Measurements from ENCODE around the gene FKBP9. TPM values are rescaled to one million over a fixed set of nuclear protein-coding genes. Genes with fewer than 3 reads are reported as not detected.
"Not testable (repeated sequence)": the region's sequence is repeated elsewhere in the genome, so short reads cannot be mapped to it uniquely, and the experiment has no call there.

FKBP9 gene
- total and polyA plus RNA-seq, 2 donors (not counting 3 experiments of a cell fraction or from before 2014, with no cell fraction given): 88.7 to 124 TPM

DNA sequence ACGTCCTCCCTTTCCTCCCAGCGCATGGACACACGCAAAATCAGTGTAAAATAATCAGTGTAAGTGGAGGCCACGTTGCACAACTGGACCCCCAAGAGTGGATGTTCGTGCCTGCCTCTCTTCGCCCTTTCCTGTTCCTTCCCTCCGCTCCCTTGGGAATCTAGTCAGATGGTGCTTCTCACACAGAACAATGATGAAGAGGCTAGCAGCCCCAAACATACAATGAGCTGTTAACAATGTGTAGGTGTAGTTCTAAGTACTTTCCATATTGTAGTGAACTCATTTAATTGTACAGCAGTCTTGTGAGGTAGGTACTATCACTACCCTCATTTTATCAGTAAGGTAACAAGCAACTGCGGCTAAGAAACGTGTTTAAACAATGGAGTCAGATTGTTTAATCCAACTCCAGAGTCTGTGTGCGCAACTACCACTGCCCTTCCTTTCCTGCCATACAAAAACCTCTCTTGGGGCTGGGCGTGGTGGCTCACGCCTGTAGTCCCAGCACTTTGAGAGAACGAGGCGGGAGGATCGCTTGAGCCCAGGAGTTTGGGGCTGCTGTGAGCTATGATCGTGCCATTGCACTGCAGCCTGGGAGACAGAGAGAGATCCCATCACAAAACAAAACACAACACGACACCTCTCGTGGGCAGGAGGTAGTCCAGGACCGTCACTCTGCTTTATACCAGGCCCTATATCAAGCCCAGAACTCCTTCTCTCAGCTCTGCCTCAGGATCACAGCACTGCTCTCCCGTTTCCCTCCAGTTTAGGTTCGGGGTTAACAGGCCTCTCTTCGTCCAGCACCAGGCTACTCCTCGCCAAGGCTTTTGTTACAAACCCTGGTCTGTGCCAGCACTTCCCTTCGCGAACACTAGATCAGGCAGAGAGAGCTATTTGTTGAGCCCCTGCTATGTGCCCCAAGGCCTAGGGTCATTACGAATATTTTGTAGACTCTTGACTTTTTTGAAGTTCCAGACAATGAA lies 1.1 kb downstream of the FKBP9 start:
- Histone ChIP-seq H3K9me1 (replicated peaks; ENCODE audit: control insufficient read depth, extremely low read depth, insufficient read depth, low read length) (no peaks in the 10 kb centered on the region), H3K4me1 (ENCODE audit: control insufficient read depth, extremely low read depth, insufficient read depth, low read length) (peaks cover 10% of the 10 kb centered on the region), H3K79me2 (ENCODE audit: control insufficient read depth, insufficient read depth, low read length) (peaks cover 2% of the 10 kb centered on the region), H4K20me1 (replicated peaks; ENCODE audit: control insufficient read depth, extremely low read depth, insufficient read depth, low read length) (no peaks in the 10 kb centered on the region), H2AFZ (ENCODE audit: low read depth, low read length) (peak overlapping the region; percentile 77), H3K27me3 (ENCODE audit: control insufficient read depth in 2 of 2, insufficient read depth in 2 of 2, low read length in 2 of 2) (no peaks in the 10 kb centered on the region), H3K4me2 (ENCODE audit: insufficient read depth, low read length) (peak overlapping the region; percentile 89), H3K36me3 (ENCODE audit: control insufficient read depth in 2 of 2, extremely low read depth in 1 of 2, insufficient read depth in 2 of 2, low read length in 2 of 2) (no peaks in the 10 kb centered on the region), H3K27ac (ENCODE audit: insufficient read depth, low read depth, low read length) (peak overlapping the region; percentile 78), H3K4me3 (replicated peaks in 1 of 3; ENCODE audit: insufficient read depth in 1 of 3, low read depth in 1 of 3, low read length in 3 of 3) (peak overlapping the region; percentile 50 to 89 (median 72)), H3K9ac (replicated peaks; ENCODE audit: extremely low read depth, insufficient read depth, low read length) (peak overlapping the region; percentile 83), H3K9me3 (replicated peaks; ENCODE audit: control insufficient read depth, insufficient read depth, low read length) (no peaks in the 10 kb centered on the region)
- dilution Hi-C loops (cut with MboI; ENCODE audit: extremely low pct_ligation_motif_present, low sequenced_read_pairs): no loop called here
- peak; percentile 33 for FAIRE-seq
- CTCF ChIA-PET: interaction anchor here (0.6 to 2.7 kb wide), 6 partner anchors 15 to 150 kb away, joined by 3 to 16 read pairs (median 6); partner anchors contain the start of gene RP9
- intact Hi-C loops (cut with micrococcal nuclease): loop anchor here (2.0 to 5.0 kb wide), 4 partner anchors 39 to 461 kb away; partner anchors contain the start of gene AVL9
- POLR2A ChIA-PET: interaction anchor here (2.1 kb wide), 1 partner anchor 104 kb away, joined by 6 read pairs; the partner anchor contains the start of gene NT5C3A
- TSS peak; percentile 60 for BruUV-seq (replicated peaks)
- TF ChIP-seq FOS (IDR thresholded peaks at IDR 0.05; ENCODE audit: borderline replicate concordance, insufficient read depth, low read length): no peak
- TF ChIP-seq, protein P1, sequence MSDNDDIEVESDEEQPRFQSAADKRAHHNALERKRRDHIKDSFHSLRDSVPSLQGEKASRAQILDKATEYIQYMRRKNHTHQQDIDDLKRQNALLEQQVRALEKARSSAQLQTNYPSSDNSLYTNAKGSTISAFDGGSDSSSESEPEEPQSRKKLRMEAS (IDR thresholded peaks at IDR 0.05; ENCODE audit: insufficient read depth, insufficient read length): no peak
- no peak for TF ChIP-seq POLR2AphosphoS5 (IDR thresholded peaks at IDR 0.05; ENCODE audit: insufficient read depth, low read depth, low read length)
- no peak for TF ChIP-seq GATA2 (IDR thresholded peaks at IDR 0.05; ENCODE audit: insufficient read depth, insufficient read length, low read depth, low read length)
- TF ChIP-seq MYC (IDR thresholded peaks at IDR 0.05; ENCODE audit: low read depth, low read length): no peak
- TF ChIP-seq EZH2 (IDR thresholded peaks at IDR 0.05; ENCODE audit: borderline replicate concordance, low read depth, low read length, severe bottlenecking): no peak
- TF ChIP-seq, protein P2, sequence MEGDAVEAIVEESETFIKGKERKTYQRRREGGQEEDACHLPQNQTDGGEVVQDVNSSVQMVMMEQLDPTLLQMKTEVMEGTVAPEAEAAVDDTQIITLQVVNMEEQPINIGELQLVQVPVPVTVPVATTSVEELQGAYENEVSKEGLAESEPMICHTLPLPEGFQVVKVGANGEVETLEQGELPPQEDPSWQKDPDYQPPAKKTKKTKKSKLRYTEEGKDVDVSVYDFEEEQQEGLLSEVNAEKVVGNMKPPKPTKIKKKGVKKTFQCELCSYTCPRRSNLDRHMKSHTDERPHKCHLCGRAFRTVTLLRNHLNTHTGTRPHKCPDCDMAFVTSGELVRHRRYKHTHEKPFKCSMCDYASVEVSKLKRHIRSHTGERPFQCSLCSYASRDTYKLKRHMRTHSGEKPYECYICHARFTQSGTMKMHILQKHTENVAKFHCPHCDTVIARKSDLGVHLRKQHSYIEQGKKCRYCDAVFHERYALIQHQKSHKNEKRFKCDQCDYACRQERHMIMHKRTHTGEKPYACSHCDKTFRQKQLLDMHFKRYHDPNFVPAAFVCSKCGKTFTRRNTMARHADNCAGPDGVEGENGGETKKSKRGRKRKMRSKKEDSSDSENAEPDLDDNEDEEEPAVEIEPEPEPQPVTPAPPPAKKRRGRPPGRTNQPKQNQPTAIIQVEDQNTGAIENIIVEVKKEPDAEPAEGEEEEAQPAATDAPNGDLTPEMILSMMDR (IDR thresholded peaks at IDR 0.05; ENCODE audit: extremely low read depth in 1 of 2, insufficient read depth in 1 of 2, low read depth in 1 of 2, low read length in 2 of 2): no peak
- no peak for TF ChIP-seq POLR2A (IDR thresholded peaks at IDR 0.05; ENCODE audit: low read depth, low read length)
- TF ChIP-seq JUN (IDR thresholded peaks at IDR 0.05; ENCODE audit: borderline replicate concordance, insufficient read depth, insufficient read length, low read depth): no peak
- DNase-seq (ENCODE audit: low read depth, low spot score): peak; percentile 72

DNA sequence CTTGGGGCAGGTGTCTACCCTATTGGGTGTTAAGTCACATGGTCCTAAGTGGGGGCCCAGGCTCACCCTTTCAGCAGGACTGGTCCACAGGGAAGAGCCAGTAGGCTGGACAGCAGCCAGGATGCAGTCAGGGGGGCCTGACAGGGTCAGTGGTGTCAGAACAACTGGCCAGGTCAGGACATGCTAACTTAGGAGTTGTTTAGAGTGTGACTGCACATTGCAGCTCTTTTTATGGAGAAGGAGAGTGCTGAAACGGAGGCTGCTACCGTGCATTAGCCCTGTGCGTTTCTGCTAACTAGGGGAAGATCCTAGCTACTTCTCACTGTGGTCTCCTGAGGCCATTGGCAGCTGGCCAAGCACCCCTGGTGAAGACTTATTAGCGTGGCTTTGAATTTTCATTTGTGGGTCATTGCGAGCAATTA lies 6.7 kb downstream of the FKBP9 start:
- H3K27ac ChIP-seq (ENCODE audit: insufficient read depth, low read depth, low read length); H3K36me3 ChIP-seq (ENCODE audit: control insufficient read depth in 2 of 2, extremely low read depth in 1 of 2, insufficient read depth in 2 of 2, low read length in 2 of 2); H3K4me3 ChIP-seq (replicated peaks in 1 of 3; ENCODE audit: insufficient read depth in 1 of 3, low read depth in 1 of 3, low read length in 3 of 3); FAIRE-seq; H4K20me1 ChIP-seq (replicated peaks; ENCODE audit: control insufficient read depth, extremely low read depth, insufficient read depth, low read length); H3K4me1 ChIP-seq (ENCODE audit: control insufficient read depth, extremely low read depth, insufficient read depth, low read length); BruUV-seq (replicated peaks); POLR2A ChIA-PET; H3K9me3 ChIP-seq (replicated peaks; ENCODE audit: control insufficient read depth, insufficient read depth, low read length); H3K27me3 ChIP-seq (ENCODE audit: control insufficient read depth in 2 of 2, insufficient read depth in 2 of 2, low read length in 2 of 2); H2AFZ ChIP-seq (ENCODE audit: low read depth, low read length); H3K9me1 ChIP-seq (replicated peaks; ENCODE audit: control insufficient read depth, extremely low read depth, insufficient read depth, low read length); H3K9ac ChIP-seq (replicated peaks; ENCODE audit: extremely low read depth, insufficient read depth, low read length); DNase-seq (ENCODE audit: low read depth, low spot score); dilution Hi-C loops (cut with MboI; ENCODE audit: extremely low pct_ligation_motif_present, low sequenced_read_pairs); H3K79me2 ChIP-seq (ENCODE audit: control insufficient read depth, insufficient read depth, low read length); H3K4me2 ChIP-seq (ENCODE audit: insufficient read depth, low read length): not testable (repeated sequence)
- intact Hi-C loops (cut with micrococcal nuclease): loop anchor here (1.0 kb wide), 1 partner anchor 86 kb away; no protein-coding TSS in a partner anchor
- CTCF ChIA-PET: interaction anchor here (0.7 to 2.3 kb wide), 2 partner anchors 117 to 144 kb away, joined by 4 to 6 read pairs; no protein-coding TSS in a partner anchor

Measured in endothelial cell of umbilical vein (primary cell).